Upper lobe of right lung (tissue), 1 donor: ENCODE results near the gene ERVH48-1. TPM values are rescaled to one million over a fixed set of nuclear protein-coding genes. Genes with fewer than 3 reads are reported as not detected.

Experiments
- ATAC-seq: fragments of 200-7000 bp; cut with Tn5 transposase; one replicate; pipeline ENCODE4 v1.9.1; 2020; ENCODE audit warnings: mild to moderate bottlenecking, moderate library complexity
- DNase-seq: peaks from one replicate; pipeline ENCODE4 v3.0.0-alpha.2; 2020
- H3K27ac ChIP-seq: fragments of 200-600 bp; one replicate; pipeline ENCODE4 v1.8.0; 2022
- H3K27me3 ChIP-seq: fragments of 200-600 bp; one replicate; pipeline ENCODE4 v1.8.0; 2022; ENCODE audit warnings: mild to moderate bottlenecking
- H3K36me3 ChIP-seq: fragments of 200-600 bp; one replicate; pipeline ENCODE4 v1.8.0; 2022
- H3K4me1 ChIP-seq: fragments of 200-600 bp; one replicate; pipeline ENCODE4 v1.8.0; 2022
- H3K4me3 ChIP-seq: fragments of 200-600 bp; one replicate; pipeline ENCODE4 v1.8.0; 2022; ENCODE audit warnings: mild to moderate bottlenecking
- H3K9me3 ChIP-seq: fragments of 200-600 bp; one replicate; pipeline ENCODE4 v1.8.0; 2022
- intact Hi-C: fragments of 100-400 bp; cut with DNase I; formaldehyde crosslinking; loops from one replicate; pipeline ENCODE4 v1.11.0; 2022
- long read RNA-seq: library from polyadenylated mRNA; unstranded; transcript quantifications from one replicate; pipeline ENCODE4 v2.0.0, GENCODE V29; 2021
- total RNA-seq: library from RNA; stranded (reverse); fragmentation: NEBNext Ultra II Directional; extraction: Animal tissue kit (Norgen Biotek cat#: 25700); gene quantifications from one replicate; pipeline ENCODE4 v1.2.1, GENCODE V29; 2021
- TF ChIP-seq, protein P1 (sequence below): fragments of 200-600 bp; IDR thresholded peaks from one replicate; pipeline ENCODE4 v1.8.0; 2022; ENCODE audit warnings: antibody characterized with exemption
- donor health status: DM: no; HTN: yes; CAD: no; lungs with severe emphysema.

ERVH48-1 gene
- not detected for total RNA-seq
- long read RNA-seq: 0 reads

DNA sequence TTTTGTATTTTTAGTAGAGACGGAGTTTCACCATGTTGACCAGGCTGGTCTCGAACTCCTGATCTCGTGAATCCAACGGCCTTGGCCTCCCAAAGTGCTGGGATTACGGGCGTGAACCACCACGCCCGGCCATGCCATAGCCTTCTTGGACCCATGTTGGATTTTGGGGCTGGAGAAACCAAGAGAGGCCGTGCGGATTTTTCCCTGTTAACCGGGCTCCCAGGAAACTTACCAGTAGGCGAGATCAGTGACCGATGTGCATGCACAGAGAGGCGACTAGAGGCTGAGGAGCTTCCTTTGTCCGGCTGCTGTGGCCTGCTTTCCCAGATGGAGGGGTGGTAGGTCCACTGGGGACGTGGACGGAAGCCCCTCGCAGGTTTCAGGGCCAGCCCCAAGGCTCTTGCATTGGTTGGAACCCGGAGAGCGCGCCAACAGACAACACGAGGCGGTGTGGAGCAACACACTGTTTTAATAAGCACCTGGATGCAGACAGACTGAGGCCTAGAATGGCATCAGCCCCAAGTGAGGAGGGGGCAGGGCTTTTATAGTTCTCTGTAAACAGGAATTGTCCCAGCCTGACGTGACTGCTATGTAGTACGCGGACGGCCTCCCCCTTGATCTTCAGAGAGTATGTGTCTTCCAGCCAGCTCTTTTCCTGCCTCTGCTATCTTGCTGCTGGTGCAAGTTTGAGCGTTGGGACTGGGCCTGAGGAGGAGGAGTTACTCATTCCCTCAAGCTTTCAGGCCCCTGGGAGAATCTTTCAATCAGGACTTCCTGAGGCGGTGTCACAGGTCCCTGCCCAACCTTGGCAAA is at the start of gene ERVH48-1:
TSS of gene ERVH48-1 (minus strand) at position 517 of the 813 bp plus-strand sequence. CDS start 6,624 bp downstream, outside the sequence.
- Histone ChIP-seq H3K27ac (no peak within 1 kb of the TSS), H3K4me3 (no peak within 1 kb of the TSS), H3K36me3 (no peaks in the 10 kb centered on the region), H3K27me3 (no peaks in the 10 kb centered on the region), H3K4me1 (peaks cover 9% of the 10 kb centered on the region), H3K9me3 (no peaks in the 10 kb centered on the region)
- DNase-seq (no peak), ATAC-seq (no peak)
- intact Hi-C loops: no loop called here
- TF ChIP-seq, protein P1, sequence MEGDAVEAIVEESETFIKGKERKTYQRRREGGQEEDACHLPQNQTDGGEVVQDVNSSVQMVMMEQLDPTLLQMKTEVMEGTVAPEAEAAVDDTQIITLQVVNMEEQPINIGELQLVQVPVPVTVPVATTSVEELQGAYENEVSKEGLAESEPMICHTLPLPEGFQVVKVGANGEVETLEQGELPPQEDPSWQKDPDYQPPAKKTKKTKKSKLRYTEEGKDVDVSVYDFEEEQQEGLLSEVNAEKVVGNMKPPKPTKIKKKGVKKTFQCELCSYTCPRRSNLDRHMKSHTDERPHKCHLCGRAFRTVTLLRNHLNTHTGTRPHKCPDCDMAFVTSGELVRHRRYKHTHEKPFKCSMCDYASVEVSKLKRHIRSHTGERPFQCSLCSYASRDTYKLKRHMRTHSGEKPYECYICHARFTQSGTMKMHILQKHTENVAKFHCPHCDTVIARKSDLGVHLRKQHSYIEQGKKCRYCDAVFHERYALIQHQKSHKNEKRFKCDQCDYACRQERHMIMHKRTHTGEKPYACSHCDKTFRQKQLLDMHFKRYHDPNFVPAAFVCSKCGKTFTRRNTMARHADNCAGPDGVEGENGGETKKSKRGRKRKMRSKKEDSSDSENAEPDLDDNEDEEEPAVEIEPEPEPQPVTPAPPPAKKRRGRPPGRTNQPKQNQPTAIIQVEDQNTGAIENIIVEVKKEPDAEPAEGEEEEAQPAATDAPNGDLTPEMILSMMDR: no peak

DNA sequence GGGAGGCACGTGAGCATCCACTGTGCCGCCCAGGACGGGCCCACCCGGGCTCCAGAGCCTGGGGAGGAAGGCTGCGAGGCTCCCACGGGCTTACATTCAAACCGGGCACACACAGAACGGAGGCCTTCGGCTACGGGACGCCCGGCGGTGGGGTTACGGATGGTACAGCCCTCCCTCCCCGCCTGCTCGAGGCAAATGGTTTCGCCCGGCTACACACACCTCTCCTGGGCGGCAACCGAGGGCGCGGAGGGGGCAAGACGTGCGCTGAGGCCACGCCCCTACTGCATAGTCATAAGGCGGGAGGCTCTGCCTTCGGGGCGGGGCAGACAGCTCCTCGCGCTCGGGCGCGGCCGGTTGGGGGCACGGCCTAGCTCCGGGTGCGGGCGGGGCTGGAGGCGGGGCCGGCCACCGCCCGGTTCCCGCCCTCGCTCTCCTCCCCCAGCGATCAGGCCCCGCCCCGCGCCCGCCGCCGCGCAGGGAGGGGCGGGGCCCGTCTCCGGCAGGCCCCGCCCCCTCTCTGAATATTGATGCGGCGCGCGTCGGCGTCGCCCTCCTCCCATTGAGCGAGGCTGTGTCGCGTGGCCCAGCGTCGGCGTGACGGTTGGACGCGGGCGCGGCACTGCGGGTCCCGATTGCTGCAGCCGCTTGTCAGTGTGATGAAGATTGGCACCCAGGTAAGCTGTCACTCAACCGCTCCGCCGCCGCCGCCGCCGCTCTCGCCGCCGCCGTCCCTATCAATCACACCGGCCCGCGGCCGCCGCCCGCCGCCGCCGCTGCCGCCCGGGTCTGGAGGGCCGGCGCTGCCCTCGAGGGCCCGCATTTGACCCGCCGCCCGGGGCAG is 48.8 kb upstream of the ERVH48-1 start, which contains the start of gene PKNOX1:
TSS of gene PKNOX1 (plus strand) at position 572 of the 841 bp plus-strand sequence. CDS start 29,820 bp downstream, outside the sequence.
- Histone ChIP-seq H3K9me3 (no peaks in the 10 kb centered on the region), H3K36me3 (no peaks in the 10 kb centered on the region), H3K27me3 (no peaks in the 10 kb centered on the region), H3K4me1 (peaks cover 16% of the 10 kb centered on the region), H3K4me3 (peak within 1 kb of the TSS; percentile 85), H3K27ac (peak within 1 kb of the TSS; percentile 93)
- intact Hi-C loops: no loop called here
- peak; percentile 100 for DNase-seq
- peak; percentile 95 for ATAC-seq
- TF ChIP-seq, protein P1: no peak

DNA sequence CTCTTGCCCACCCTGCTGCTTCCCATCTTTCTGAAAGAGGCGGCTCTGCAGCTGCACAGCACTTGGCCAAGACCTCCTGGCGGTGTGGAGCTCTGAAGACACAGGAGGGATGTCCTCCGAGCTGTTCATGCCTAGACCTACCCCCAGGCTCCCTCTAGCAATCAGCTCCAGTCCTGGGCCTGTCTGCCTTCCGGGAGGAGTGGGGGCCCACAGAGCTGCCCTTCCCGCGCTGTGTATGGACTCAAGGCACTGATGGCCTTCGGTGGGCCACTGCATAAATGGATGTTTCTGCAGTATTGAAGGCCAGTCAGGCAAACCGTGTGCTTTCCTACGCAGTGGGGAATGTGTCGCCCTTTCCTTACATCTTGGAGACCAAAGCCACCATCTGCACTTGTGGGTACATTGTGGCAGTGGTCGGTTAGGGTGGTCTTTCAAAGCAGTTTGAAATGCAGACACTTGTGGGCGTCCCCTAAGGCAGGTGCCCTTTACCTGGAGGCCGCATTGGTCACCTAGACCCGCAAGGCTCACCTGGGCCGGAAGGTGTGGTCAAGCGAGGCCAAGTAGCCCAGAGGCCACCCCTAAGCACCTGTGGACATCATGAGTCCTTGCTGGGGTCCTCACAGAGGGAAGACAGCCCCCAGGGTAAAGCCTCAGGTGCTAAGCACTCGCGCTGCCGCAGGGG is 48.0 kb upstream of the ERVH48-1 start:
- TF ChIP-seq, protein P1: no peak

DNA sequence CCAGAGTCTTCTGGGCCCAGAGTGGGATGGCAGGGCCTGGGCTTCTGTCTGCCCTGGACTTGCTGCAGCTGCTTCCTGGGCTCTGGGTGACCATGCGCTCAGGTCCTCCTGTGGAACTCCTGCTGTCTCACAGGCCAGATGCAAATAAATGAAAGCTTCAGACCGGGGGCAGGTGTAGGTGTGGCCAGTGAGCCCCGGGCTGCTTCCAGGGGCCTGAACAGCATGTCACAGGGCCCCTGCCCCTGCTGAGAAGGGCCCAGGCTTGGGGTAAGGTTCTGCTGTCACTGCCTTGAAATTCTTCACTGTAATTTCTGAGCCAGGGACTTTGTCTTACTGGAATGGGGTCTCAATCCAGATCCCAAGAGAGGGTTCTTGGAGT is 46.5 kb upstream of the ERVH48-1 start:
- Histone ChIP-seq H3K4me3 (no peak overlapping the region), H3K36me3 (no peaks in the 10 kb centered on the region), H3K4me1 (peaks cover 16% of the 10 kb centered on the region), H3K27ac (peak overlapping the region; percentile 43), H3K9me3 (no peaks in the 10 kb centered on the region), H3K27me3 (no peaks in the 10 kb centered on the region)
- TF ChIP-seq, protein P1: no peak
- intact Hi-C loops: no loop called here
- no peak for ATAC-seq
- DNase-seq: peak; percentile 61

More for the DNA sequence above, 48.0 kb upstream of the ERVH48-1 start:
- no peaks in the 10 kb centered on the region for H3K9me3 ChIP-seq
- H3K4me3 ChIP-seq: peak overlapping the region; percentile 65
- no peaks in the 10 kb centered on the region for H3K27me3 ChIP-seq
- intact Hi-C loops: no loop called here
- no peaks in the 10 kb centered on the region for H3K36me3 ChIP-seq
- peak overlapping the region; percentile 91 for H3K27ac ChIP-seq
- peaks cover 16% of the 10 kb centered on the region for H3K4me1 ChIP-seq
- DNase-seq (peak; percentile 67), ATAC-seq (no peak)

DNA sequence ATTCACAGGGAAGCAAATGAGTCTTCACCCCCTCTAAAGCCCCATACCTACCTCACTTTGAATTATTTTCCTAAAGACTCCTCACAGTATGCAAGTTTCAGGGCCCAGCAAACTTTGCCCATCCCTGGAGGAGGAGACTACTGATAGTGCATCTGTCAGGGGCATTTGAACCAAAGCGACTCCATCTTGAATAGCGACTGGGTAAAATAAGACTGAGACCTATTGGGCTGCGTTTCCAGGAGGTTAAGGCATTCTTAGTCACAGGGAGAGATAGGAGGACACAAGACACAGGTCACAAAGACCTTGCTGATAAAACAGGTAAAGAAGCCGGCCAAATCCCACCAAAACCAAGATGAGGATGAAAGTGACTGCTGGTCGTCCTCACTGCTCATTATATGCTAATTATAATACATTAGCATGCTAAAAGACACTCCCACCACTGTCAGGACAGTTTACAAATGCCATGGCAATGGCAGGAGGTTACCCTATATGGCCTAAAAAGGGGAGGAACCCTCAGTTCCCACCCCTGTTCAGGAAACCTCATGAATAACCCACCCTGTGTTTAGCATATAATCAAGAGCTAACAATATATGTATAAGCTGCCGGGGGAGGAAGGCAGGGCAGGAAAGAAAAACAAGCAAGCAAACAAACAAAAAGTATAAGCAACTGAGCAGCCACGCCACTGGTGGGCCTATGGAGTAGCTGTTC is 45.7 kb upstream of the ERVH48-1 start:
- no peak overlapping the region for H3K4me3 ChIP-seq
- H3K4me1 ChIP-seq: peaks cover 10% of the 10 kb centered on the region
- no peaks in the 10 kb centered on the region for H3K36me3 ChIP-seq
- TF ChIP-seq, protein P1: no peak
- ATAC-seq (no peak), DNase-seq (peak; percentile 18)
- no peaks in the 10 kb centered on the region for H3K27me3 ChIP-seq
- intact Hi-C loops: no loop called here
- H3K9me3 ChIP-seq: no peaks in the 10 kb centered on the region
- no peak overlapping the region for H3K27ac ChIP-seq
